ENCODE measurements around the gene SMURF2.
"Not testable (repeated sequence)": the region's sequence is repeated elsewhere in the genome, so short reads cannot be mapped to it uniquely, and the experiment has no call there.

SMURF2 gene

DNA sequence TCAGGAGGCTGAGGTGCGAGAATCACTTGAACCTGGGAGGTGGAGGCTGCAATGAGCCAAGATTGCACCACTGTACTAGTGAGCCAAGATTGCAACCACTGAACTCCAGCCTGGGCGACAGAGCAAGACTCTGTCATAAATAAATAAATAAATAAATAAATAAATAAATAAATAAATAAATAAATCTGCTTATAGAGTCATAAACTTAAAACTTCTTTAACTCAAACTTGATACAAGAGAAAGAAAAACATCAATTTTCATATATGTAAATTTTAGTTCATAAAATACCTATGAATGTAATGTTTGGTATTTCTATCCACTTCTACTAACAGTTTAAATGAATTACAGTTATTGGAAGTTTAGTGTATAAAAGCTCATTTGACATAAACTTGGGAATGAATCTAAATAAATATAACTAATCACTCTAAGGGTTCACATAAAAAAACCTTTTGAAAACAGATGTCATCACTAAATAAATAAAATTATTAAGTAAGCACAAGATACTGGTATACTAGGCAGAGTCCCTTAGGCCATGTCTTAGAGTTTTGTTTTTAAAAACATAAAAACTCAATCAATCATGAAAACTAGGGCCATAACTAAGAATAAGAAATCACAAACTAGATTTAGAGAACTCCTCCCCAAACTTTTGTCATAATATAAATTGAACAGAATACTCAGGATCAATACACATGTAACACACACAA is 54.1 kb downstream of the SMURF2 start:
- TF ChIP-seq, protein P1, sequence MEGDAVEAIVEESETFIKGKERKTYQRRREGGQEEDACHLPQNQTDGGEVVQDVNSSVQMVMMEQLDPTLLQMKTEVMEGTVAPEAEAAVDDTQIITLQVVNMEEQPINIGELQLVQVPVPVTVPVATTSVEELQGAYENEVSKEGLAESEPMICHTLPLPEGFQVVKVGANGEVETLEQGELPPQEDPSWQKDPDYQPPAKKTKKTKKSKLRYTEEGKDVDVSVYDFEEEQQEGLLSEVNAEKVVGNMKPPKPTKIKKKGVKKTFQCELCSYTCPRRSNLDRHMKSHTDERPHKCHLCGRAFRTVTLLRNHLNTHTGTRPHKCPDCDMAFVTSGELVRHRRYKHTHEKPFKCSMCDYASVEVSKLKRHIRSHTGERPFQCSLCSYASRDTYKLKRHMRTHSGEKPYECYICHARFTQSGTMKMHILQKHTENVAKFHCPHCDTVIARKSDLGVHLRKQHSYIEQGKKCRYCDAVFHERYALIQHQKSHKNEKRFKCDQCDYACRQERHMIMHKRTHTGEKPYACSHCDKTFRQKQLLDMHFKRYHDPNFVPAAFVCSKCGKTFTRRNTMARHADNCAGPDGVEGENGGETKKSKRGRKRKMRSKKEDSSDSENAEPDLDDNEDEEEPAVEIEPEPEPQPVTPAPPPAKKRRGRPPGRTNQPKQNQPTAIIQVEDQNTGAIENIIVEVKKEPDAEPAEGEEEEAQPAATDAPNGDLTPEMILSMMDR (IDR thresholded peaks at IDR 0.05; ENCODE audit: low read depth, low read length) = no peak
- no peak overlapping the region for H3K4me3 ChIP-seq (replicated peaks in 1 of 2; ENCODE audit: low read depth in 2 of 2, low read length in 2 of 2)
- DNase-seq (ENCODE audit: low read depth in 2 of 2) = peak in 1 of 2 donors; percentile 51

DNA sequence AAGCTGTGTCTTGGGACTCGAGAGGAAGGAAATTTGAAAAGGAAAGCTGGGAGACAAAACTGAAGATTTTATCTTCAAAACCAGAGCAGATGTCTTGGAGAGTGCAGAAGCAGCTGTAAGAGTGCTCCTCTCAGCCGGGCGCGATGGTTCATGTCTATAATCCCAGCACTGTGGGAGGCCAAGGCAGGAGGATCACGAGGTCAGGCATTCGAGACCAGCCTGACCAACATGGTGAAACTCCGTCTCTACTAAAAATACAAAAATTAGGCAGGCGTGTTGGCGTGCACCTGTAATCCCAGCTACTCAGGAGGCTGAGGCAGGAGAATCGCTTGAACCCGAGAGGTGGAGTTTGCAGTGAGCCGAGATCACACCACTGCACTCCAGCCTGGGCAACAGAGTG is 57.6 kb downstream of the SMURF2 start:
- DNase-seq (ENCODE audit: low read depth in 2 of 2); H3K4me3 ChIP-seq (replicated peaks in 1 of 2; ENCODE audit: low read depth in 2 of 2, low read length in 2 of 2): not testable (repeated sequence)

DNA sequence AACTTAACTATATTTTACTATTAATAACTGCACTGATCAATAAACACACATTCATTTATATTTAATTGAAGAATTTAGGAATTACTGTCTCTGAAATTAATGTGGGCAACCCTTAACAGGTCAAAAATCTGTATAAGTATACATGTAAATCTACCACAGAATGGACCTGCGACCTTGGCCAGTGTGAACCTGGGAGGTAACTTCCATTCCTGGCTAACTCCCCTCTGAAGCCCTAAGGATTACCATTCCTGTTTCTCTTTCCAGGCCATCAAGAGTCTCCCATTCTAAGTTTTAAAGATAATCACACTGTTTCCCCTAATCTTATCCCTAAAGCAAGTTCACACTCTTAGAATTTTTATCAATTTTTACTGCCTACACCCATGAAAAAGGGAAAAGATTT is 58.1 kb downstream of the SMURF2 start:
- DNase-seq (ENCODE audit: low read depth in 2 of 2) = no peak
- TF ChIP-seq, protein P1 (IDR thresholded peaks at IDR 0.05; ENCODE audit: low read depth, low read length) = no peak
- no peak overlapping the region for H3K4me3 ChIP-seq (replicated peaks in 1 of 2; ENCODE audit: low read depth in 2 of 2, low read length in 2 of 2)

DNA sequence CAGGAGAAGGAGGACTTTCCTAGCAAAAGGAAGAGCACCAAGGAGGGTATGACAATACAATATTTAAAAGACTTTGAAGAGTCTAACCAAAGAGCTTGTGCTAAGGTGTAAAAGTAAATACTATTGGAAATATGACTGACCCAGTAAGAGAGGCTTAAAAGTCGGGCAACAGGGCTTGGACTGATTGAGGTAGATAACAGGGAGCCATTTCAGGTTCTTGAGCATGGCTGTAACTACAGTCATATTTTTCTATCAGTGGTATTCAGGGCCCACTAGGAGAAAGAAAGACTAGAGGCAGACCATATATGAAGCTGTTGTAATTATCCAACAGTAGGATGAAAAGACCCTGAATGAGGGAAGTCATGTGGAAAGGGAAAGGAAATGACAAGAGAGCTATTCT is 62.3 kb downstream of the SMURF2 start:
- TF ChIP-seq, protein P1 (IDR thresholded peaks at IDR 0.05; ENCODE audit: low read depth, low read length) = no peak
- H3K4me3 ChIP-seq (replicated peaks in 1 of 2; ENCODE audit: low read depth in 2 of 2, low read length in 2 of 2) = no peak overlapping the region
- DNase-seq (ENCODE audit: low read depth in 2 of 2) = no peak

DNA sequence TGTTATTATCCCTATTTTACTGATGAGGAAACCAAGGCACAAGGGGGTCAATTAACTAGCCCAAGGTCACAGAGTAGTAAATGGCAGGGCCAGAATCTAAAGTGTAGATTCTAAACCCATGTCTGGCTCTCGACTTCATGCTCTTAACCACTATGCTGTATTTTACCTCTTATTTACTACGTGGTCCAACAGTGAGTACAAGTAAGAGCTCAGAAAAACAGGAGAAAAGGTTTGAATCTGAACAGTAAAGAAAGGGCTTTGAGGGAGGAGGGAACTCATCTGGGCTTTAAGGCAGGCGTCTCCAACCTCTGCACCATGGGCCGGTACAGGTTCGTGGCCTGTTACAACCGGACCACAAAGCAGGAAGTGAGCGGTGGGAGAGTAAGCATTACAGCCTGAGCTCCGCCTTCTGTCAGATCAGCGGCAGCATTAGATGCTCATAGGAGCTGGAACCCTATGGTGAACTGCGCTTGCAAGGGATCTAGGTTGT is 62.9 kb downstream of the SMURF2 start:
- H3K4me3 ChIP-seq (replicated peaks in 1 of 2; ENCODE audit: low read depth in 2 of 2, low read length in 2 of 2) = no peak overlapping the region
- no peak for DNase-seq (ENCODE audit: low read depth in 2 of 2)
- TF ChIP-seq, protein P1 (IDR thresholded peaks at IDR 0.05; ENCODE audit: low read depth, low read length) = no peak

DNA sequence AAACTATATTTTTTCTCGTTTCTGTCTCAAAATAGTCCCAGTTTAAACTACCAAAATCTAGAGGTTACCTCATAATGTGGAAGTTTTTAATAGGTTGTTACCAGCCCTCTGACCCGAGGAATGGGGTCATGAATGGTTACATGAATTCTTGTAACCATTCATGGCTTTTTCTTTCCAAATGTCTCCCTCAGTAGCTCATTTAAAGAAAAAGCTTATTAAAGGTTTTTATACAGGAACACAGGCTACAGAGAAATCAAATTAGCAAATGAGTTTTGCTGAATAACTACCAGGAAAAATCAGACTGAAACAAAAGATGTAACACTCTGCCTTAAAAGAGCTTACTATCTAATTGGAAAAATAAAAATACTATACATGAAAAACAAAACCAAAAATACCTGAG is 63.4 kb downstream of the SMURF2 start:
- H3K4me3 ChIP-seq (replicated peaks in 1 of 2; ENCODE audit: low read depth in 2 of 2, low read length in 2 of 2) = no peak overlapping the region
- no peak for DNase-seq (ENCODE audit: low read depth in 2 of 2)
- TF ChIP-seq, protein P1 (IDR thresholded peaks at IDR 0.05; ENCODE audit: low read depth, low read length) = no peak

DNA sequence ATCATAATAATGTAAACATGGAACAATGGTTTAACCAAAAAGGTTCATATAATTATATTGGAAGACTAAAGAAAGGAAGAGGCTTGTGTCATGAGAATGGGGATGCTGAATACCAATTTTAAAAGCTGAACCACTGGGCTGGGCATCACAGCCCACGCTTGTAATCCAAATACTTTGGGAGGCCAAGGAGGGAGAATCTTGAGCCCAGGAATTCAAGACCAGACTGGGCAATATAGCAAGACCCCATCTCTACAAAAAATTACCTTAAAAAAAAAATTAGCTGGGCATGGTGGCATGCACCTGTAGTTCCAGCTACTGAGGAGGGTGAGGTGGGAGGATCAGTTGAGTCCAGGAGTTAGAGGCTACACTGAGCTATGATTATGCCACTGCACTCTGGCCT is 65.1 kb downstream of the SMURF2 start:
- H3K4me3 ChIP-seq (replicated peaks in 1 of 2; ENCODE audit: low read depth in 2 of 2, low read length in 2 of 2) = no peak overlapping the region
- TF ChIP-seq, protein P1 (IDR thresholded peaks at IDR 0.05; ENCODE audit: low read depth, low read length) = no peak
- no peak for DNase-seq (ENCODE audit: low read depth in 2 of 2)

Data from cardiac fibroblast (primary cell).